SK-N-SH treated with all-trans-retinoic acid at 6 μM for 48 hours (cell line): ENCODE results near the gene ZNF362.

Experiments
- ATAC-seq: fragments of 200-7000 bp; cut with Tn5 transposase; 3 replicates; pipeline ENCODE4 v1.9.1; 2020; ENCODE audit warnings: mild to moderate bottlenecking, moderate library complexity
- ARNTL ChIP-seq: fragments of 450-650 bp; formaldehyde crosslinking; IDR thresholded peaks from 2 replicates; pipeline ENCODE4 v1.5.0; 2020; ENCODE audit warnings: low read depth, mild to moderate bottlenecking, moderate library complexity, borderline replicate concordance
- BACH2 ChIP-seq: fragments of 250-450 bp; sonication (Bioruptor Pico); IDR thresholded peaks from 2 replicates; pipeline ENCODE4 v1.9.0; 2021; ENCODE audit warnings: mild to moderate bottlenecking, borderline replicate concordance
- CSDC2 ChIP-seq: fragments of 250-450 bp; sonication (Bioruptor Pico); IDR thresholded peaks from 2 replicates; pipeline ENCODE4 v1.5.0; 2020; ENCODE audit warnings: mild to moderate bottlenecking, moderate library complexity
- ESRRG ChIP-seq: fragments of 250-450 bp; sonication (Bioruptor Pico); IDR thresholded peaks from 2 replicates; pipeline ENCODE4 v1.6.1; 2021; ENCODE audit warnings: mild to moderate bottlenecking
- GLIS3 ChIP-seq: fragments of 250-450 bp; sonication (Bioruptor Pico); IDR thresholded peaks from 2 replicates; pipeline ENCODE4 v1.5.0; 2020; ENCODE audit warnings: mild to moderate bottlenecking, moderate library complexity
- ISL1 ChIP-seq: fragments of 250-450 bp; sonication (Bioruptor Pico); IDR thresholded peaks from 2 replicates; pipeline ENCODE4 v2.1.2; 2022; ENCODE audit warnings: mild to moderate bottlenecking, moderate library complexity
- OSR1 ChIP-seq: fragments of 250-450 bp; sonication (Bioruptor Pico); IDR thresholded peaks from 2 replicates; pipeline ENCODE4 v1.8.0; 2022; ENCODE audit warnings: moderate library complexity, mild to moderate bottlenecking, inconsistent platforms
- PPARA ChIP-seq: fragments of 250-450 bp; sonication (Bioruptor Pico); IDR thresholded peaks from 2 replicates; pipeline ENCODE4 v1.5.0; 2020; ENCODE audit warnings: mild to moderate bottlenecking, borderline replicate concordance
- RARB ChIP-seq: fragments of 250-450 bp; sonication (Bioruptor Pico); IDR thresholded peaks from 2 replicates; pipeline ENCODE4 v1.8.0; 2021; ENCODE audit warnings: mild to moderate bottlenecking, moderate library complexity
- SNAI2 ChIP-seq: fragments of 250-450 bp; sonication (Bioruptor Pico); IDR thresholded peaks from 2 replicates; pipeline ENCODE4 v1.5.0; 2020; ENCODE audit warnings: mild to moderate bottlenecking, moderate library complexity
- TCF4 ChIP-seq: fragments of 250-450 bp; sonication (Bioruptor Pico); IDR thresholded peaks from 2 replicates; pipeline ENCODE4 v1.8.0; 2021; ENCODE audit warnings: mild to moderate bottlenecking, moderate library complexity, borderline replicate concordance
- TOX ChIP-seq: fragments of 250-450 bp; sonication (Bioruptor Pico); IDR thresholded peaks from 2 replicates; pipeline ENCODE4 v1.8.0; 2021; ENCODE audit warnings: mild to moderate bottlenecking, moderate library complexity, borderline replicate concordance
- ZC3H10 ChIP-seq: fragments of 250-450 bp; sonication (Bioruptor Pico); IDR thresholded peaks from 2 replicates; pipeline ENCODE4 v1.5.1; 2021; ENCODE audit warnings: mild to moderate bottlenecking, moderate library complexity
- ZFP3 ChIP-seq: fragments of 250-450 bp; sonication (Bioruptor Pico); IDR thresholded peaks from 2 replicates; pipeline ENCODE4 v1.5.0; 2020; ENCODE audit warnings: mild to moderate bottlenecking, moderate library complexity
- ZFP30 ChIP-seq: fragments of 450-650 bp; formaldehyde crosslinking; IDR thresholded peaks from 2 replicates; pipeline ENCODE4 v1.5.0; 2022; ENCODE audit warnings: mild to moderate bottlenecking, moderate library complexity
- ZNF565 ChIP-seq: fragments of 450-650 bp; formaldehyde crosslinking; conservative IDR thresholded peaks from 2 replicates; pipeline ENCODE4 v1.5.0; 2020; ENCODE audit warnings: low read depth, mild to moderate bottlenecking, moderate library complexity
- ZNF70 ChIP-seq: fragments of 450-650 bp; formaldehyde crosslinking; IDR thresholded peaks from 2 replicates; pipeline ENCODE4 v1.5.0; 2020; ENCODE audit warnings: mild to moderate bottlenecking, moderate library complexity
- ZNF8 ChIP-seq: fragments of 450-650 bp; formaldehyde crosslinking; IDR thresholded peaks from 2 replicates; pipeline ENCODE4 v1.5.0; 2020; ENCODE audit warnings: mild to moderate bottlenecking, moderate library complexity
- TF ChIP-seq, protein P1 (sequence below): fragments of 250-450 bp; sonication (Bioruptor Pico); IDR thresholded peaks from 2 replicates; pipeline ENCODE4 v1.8.0; 2020; ENCODE audit warnings: mild to moderate bottlenecking, moderate library complexity, borderline replicate concordance
- TF ChIP-seq, protein P2 (sequence below): fragments of 250-450 bp; sonication (Bioruptor Pico); IDR thresholded peaks from 2 replicates; pipeline ENCODE4 v1.8.0; 2021; ENCODE audit warnings: low read depth, mild to moderate bottlenecking, moderate library complexity, borderline replicate concordance
- TF ChIP-seq, protein P3 (sequence below): fragments of 250-450 bp; sonication (Bioruptor Pico); IDR thresholded peaks from 2 replicates; pipeline ENCODE4 v1.5.0; 2020; ENCODE audit warnings: mild to moderate bottlenecking, moderate library complexity
- TF ChIP-seq, protein P4 (sequence below): fragments of 250-450 bp; sonication (Bioruptor Pico); IDR thresholded peaks from 2 replicates; pipeline ENCODE4 v1.5.1; 2021; ENCODE audit warnings: mild to moderate bottlenecking, moderate library complexity
- TF ChIP-seq, protein P5 (sequence below): fragments of 250-450 bp; sonication (Bioruptor Pico); IDR thresholded peaks from 2 replicates; pipeline ENCODE4 v1.5.1; 2020; ENCODE audit warnings: low read depth, mild to moderate bottlenecking, moderate library complexity

Gene ZNF362

DNA sequence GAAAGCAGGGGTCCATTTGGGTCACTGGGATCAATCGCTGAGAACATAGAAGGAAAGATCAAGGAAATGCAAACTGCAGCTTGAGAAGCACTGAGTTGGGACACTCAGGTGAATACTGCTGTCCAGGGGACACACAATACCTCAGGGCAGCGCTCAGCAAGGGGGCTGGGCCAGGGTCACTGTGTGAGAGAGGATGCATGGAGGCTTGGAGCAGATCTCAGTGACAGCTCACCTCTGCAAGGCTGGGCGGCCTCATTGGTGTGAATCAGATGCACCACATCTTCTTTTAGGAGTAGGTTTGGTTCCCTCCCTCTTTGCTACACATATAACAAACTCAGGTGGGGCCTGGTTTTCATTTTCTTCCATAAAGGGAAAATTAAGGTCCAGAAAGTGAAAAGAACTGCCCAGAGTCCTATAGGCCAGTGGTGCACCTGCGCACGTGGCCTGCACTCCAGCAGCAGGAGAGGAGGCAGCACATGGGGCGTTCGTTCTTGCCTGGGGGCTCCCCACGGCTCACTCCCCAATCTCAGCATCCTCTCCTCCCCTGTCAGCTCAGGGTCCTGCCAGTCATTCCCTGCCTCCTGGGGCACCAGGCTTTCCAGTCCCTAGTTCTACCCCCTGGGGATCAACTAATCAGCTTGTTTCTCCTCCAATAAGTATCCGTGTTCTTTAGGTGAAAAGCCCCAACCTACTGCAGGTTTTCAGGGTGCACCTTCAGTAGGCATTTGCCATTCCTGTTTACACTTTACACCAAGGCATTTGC lies 63.1 kb downstream of the ZNF362 start:
- no peak for TF ChIP-seq OSR1 (CRISPR knock-in tag)
- no peak for TF ChIP-seq TCF4
- TF ChIP-seq RARB (CRISPR knock-in tag): no peak
- no peak for TF ChIP-seq GLIS3 (CRISPR knock-in tag)
- no peak; the same call in 1 of the 2 replicates for TF ChIP-seq TOX (CRISPR knock-in tag)
- TF ChIP-seq ESRRG (CRISPR knock-in tag): no peak
- no peak for TF ChIP-seq ZC3H10 (CRISPR knock-in tag)
- TF ChIP-seq ZNF565 (CRISPR knock-in tag): no peak
- no peak for TF ChIP-seq ARNTL (CRISPR knock-in tag)
- no peak for TF ChIP-seq ZNF8 (CRISPR knock-in tag)
- no peak for TF ChIP-seq SNAI2 (CRISPR knock-in tag)
- no peak for TF ChIP-seq ISL1 (CRISPR knock-in tag)
- TF ChIP-seq, protein P1, sequence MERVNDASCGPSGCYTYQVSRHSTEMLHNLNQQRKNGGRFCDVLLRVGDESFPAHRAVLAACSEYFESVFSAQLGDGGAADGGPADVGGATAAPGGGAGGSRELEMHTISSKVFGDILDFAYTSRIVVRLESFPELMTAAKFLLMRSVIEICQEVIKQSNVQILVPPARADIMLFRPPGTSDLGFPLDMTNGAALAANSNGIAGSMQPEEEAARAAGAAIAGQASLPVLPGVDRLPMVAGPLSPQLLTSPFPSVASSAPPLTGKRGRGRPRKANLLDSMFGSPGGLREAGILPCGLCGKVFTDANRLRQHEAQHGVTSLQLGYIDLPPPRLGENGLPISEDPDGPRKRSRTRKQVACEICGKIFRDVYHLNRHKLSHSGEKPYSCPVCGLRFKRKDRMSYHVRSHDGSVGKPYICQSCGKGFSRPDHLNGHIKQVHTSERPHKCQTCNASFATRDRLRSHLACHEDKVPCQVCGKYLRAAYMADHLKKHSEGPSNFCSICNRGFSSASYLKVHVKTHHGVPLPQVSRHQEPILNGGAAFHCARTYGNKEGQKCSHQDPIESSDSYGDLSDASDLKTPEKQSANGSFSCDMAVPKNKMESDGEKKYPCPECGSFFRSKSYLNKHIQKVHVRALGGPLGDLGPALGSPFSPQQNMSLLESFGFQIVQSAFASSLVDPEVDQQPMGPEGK (CRISPR knock-in tag): no peak
- no peak for TF ChIP-seq ZFP3 (CRISPR knock-in tag)
- TF ChIP-seq CSDC2 (CRISPR knock-in tag): no peak
- TF ChIP-seq ZNF70 (CRISPR knock-in tag): no peak
- TF ChIP-seq, protein P2, sequence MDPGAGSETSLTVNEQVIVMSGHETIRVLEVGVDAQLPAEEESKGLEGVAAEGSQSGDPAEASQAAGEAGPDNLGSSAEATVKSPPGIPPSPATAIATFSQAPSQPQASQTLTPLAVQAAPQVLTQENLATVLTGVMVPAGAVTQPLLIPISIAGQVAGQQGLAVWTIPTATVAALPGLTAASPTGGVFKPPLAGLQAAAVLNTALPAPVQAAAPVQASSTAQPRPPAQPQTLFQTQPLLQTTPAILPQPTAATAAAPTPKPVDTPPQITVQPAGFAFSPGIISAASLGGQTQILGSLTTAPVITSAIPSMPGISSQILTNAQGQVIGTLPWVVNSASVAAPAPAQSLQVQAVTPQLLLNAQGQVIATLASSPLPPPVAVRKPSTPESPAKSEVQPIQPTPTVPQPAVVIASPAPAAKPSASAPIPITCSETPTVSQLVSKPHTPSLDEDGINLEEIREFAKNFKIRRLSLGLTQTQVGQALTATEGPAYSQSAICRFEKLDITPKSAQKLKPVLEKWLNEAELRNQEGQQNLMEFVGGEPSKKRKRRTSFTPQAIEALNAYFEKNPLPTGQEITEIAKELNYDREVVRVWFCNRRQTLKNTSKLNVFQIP (CRISPR knock-in tag): no peak
- no peak for TF ChIP-seq BACH2
- TF ChIP-seq, protein P3, sequence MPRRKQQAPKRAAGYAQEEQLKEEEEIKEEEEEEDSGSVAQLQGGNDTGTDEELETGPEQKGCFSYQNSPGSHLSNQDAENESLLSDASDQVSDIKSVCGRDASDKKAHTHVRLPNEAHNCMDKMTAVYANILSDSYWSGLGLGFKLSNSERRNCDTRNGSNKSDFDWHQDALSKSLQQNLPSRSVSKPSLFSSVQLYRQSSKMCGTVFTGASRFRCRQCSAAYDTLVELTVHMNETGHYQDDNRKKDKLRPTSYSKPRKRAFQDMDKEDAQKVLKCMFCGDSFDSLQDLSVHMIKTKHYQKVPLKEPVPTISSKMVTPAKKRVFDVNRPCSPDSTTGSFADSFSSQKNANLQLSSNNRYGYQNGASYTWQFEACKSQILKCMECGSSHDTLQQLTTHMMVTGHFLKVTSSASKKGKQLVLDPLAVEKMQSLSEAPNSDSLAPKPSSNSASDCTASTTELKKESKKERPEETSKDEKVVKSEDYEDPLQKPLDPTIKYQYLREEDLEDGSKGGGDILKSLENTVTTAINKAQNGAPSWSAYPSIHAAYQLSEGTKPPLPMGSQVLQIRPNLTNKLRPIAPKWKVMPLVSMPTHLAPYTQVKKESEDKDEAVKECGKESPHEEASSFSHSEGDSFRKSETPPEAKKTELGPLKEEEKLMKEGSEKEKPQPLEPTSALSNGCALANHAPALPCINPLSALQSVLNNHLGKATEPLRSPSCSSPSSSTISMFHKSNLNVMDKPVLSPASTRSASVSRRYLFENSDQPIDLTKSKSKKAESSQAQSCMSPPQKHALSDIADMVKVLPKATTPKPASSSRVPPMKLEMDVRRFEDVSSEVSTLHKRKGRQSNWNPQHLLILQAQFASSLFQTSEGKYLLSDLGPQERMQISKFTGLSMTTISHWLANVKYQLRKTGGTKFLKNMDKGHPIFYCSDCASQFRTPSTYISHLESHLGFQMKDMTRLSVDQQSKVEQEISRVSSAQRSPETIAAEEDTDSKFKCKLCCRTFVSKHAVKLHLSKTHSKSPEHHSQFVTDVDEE (CRISPR knock-in tag): no peak
- no peak for TF ChIP-seq PPARA (CRISPR knock-in tag)
- peak; percentile 3; the same call in 2 of the 3 replicates for ATAC-seq

DNA sequence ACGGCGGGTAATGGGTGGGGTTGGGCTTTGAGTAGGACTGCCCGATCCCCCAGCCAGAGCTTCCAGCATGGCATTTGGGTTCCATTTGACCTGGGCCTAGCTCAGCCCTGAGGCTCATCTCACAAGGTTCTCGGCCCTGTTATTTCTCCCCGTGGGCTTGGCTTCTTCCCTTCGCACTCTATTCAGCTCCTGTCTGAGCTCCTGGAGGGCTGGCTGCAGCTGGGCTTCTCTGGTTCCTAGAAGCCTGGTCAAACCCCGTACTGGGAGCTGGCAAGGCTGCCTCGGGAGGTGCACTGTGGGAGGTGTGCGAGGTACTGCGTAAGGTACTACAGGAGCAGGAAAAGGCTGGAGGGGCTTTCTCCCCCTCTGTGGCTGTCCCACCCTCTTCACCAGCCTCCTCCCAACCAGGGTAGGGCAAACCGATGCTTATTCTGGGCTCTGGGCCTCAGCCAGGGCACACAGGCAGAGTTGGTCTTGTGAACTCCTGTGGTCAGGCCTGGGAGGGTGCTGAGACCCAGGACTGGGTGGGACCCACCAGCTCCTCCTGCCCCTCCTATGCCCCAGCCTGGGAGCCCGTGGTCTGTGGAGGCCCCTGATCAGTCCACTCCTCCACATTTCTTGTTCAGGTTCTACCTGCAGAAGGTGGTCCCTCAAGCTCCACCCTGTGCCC lies 63.8 kb downstream of the ZNF362 start:
- peak; percentile 33 for ATAC-seq
- TF ChIP-seq SNAI2 (CRISPR knock-in tag) (no peak), TCF4 (no peak), ESRRG (CRISPR knock-in tag) (no peak), ZNF565 (CRISPR knock-in tag) (no peak), CSDC2 (CRISPR knock-in tag) (no peak), OSR1 (CRISPR knock-in tag) (no peak), BACH2 (no peak), PPARA (CRISPR knock-in tag) (no peak), ISL1 (CRISPR knock-in tag) (no peak), ZFP3 (CRISPR knock-in tag) (no peak), ARNTL (CRISPR knock-in tag) (no peak), ZC3H10 (CRISPR knock-in tag) (no peak), ZFP30 (CRISPR knock-in tag) (no peak), TOX (CRISPR knock-in tag) (no peak), RARB (CRISPR knock-in tag) (no peak), ZNF70 (CRISPR knock-in tag) (no peak)
- TF ChIP-seq, protein P4, sequence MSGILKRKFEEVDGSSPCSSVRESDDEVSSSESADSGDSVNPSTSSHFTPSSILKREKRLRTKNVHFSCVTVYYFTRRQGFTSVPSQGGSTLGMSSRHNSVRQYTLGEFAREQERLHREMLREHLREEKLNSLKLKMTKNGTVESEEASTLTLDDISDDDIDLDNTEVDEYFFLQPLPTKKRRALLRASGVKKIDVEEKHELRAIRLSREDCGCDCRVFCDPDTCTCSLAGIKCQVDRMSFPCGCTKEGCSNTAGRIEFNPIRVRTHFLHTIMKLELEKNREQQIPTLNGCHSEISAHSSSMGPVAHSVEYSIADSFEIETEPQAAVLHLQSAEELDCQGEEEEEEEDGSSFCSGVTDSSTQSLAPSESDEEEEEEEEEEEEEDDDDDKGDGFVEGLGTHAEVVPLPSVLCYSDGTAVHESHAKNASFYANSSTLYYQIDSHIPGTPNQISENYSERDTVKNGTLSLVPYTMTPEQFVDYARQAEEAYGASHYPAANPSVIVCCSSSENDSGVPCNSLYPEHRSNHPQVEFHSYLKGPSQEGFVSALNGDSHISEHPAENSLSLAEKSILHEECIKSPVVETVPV (CRISPR knock-in tag): no peak
- TF ChIP-seq, protein P2 (CRISPR knock-in tag): no peak
- TF ChIP-seq, protein P5, sequence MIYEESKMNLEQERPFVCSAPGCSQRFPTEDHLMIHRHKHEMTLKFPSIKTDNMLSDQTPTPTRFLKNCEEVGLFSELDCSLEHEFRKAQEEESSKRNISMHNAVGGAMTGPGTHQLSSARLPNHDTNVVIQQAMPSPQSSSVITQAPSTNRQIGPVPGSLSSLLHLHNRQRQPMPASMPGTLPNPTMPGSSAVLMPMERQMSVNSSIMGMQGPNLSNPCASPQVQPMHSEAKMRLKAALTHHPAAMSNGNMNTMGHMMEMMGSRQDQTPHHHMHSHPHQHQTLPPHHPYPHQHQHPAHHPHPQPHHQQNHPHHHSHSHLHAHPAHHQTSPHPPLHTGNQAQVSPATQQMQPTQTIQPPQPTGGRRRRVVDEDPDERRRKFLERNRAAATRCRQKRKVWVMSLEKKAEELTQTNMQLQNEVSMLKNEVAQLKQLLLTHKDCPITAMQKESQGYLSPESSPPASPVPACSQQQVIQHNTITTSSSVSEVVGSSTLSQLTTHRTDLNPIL (CRISPR knock-in tag): no peak
